NOMO-1 treated with dmso at 0.1 percent for 144 hours (cell line): ENCODE data around the gene NAALADL2.

Experiments
- DNase-seq: peaks from one replicate; lab custom pipeline; 2025; ENCODE audit not compliant: unreplicated experiment; lab: John Stamatoyannopoulos, UW

NAALADL2 gene

DNA sequence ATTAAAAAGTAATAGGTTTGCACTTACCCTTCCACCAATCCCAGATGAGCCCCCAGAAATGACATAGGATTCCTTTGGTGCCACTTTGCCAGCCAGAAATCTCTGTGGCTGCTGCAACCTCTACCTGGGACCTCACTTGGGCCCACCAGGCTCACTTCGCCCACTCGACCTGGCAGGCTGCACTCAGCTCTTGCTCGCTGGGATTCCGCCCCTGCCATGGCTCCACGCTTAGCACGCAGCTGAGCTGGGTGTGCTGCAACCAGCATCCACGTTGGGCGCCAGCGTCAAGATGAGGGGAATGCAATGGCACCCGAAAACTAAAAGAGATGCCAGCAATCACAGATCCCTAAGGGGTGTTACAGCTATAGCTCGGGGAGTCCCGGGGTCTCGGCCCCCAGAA, 761.0 kb downstream of the NAALADL2 start:
- no peak for DNase-seq

GRCh38 chr3:175620532-175620931, 761.4 kb downstream of the NAALADL2 start:
- no peak for DNase-seq

DNA sequence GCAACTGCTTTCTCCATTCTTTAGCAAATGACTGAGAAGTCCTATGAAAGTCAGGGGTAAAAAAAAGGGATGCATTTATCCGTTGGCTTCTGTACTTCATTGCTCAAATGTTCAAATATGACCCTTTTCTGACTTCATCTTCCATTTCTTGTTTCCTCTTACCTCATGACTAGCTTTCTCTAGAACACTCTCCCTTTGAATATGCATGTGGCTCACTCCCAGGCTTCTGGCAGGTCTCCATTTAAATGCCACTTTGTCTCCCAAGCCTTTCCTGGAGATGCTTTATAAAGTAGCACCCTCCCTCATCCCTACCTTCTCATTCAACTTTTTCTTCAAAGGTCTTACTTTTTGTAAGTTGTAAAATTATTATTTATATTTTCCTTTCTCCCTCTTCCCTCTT, 781.8 kb downstream of the NAALADL2 start:
- no peak for DNase-seq

- no peak for DNase-seq
Measured at GRCh38 chr3:175646865-175647264, 787.7 kb downstream of the NAALADL2 start.

DNA sequence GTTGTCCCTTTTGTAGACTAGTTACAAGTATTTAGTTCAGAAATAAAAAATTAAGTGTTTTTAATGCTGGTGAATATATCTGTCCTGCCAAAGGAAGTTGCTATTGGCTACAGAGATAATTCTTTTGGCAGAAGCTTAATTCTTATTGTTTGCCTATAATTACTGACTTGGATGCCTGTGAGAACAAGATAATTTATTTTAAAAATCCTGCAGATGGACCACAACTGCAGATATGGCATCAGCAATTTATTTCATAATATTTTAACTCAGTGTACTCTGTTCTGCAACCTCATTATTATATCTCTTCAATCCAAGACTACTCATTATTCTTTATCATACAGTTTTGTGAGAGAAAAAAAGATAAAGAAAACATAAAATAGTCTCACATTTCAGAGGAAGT, 789.8 kb downstream of the NAALADL2 start:
- no peak for DNase-seq

- DNase-seq, result no peak
Measured at GRCh38 chr3:175651716-175652115, 792.6 kb downstream of the NAALADL2 start.

GRCh38 chr3:175655351-175655750, 796.2 kb downstream of the NAALADL2 start:
- DNase-seq, result no peak

DNA sequence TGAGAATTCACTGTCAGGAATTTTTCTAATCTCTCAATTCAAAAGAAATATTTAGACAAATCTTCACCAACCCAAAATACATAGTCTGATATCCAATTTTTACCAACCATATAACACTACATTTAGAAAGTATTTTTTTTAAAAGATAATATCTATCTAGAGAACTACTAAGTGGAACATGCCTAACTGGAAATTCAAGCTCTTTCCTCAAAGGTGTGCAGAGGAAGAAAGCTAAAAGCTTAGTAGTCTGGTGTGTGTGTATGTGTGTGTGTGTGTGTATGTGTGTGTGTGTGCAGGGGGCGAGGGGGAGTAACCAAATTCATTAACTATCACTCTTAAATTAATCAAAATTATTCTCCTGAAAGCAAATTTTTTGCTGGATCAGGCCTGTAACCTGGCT, 797.3 kb downstream of the NAALADL2 start:
- no peak for DNase-seq

DNA sequence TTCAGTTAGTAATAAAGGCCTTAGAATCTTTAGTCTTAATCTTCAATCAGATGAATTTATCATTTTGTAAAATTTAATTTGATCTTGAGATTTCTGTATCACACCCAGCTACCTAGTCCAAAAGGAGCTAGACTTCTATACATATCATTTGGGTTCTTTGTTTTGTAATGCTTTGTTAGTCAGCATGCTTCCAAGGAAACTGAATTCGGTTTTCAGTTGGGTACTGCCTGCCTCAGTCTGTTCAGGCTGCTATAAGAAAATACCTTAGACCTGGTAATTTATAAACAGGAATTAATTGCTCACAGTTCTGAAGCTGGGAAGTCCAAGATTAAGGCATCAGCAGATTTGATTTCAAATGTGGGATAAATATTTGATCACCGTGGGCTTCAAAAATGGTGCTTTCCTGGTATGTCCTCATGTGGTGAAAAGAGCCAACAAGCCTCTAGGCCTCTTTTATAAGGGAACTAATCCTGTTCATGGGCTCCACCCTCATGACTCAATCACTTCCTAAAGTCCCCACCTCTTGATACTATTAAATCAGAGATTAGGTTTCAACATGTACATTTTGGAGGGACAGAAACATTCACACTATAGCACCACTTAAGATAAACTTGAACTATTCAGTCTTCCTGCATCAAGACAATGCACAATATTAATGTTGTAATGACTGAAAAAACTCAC, 800.7 kb downstream of the NAALADL2 start:
- no peak for DNase-seq

DNA sequence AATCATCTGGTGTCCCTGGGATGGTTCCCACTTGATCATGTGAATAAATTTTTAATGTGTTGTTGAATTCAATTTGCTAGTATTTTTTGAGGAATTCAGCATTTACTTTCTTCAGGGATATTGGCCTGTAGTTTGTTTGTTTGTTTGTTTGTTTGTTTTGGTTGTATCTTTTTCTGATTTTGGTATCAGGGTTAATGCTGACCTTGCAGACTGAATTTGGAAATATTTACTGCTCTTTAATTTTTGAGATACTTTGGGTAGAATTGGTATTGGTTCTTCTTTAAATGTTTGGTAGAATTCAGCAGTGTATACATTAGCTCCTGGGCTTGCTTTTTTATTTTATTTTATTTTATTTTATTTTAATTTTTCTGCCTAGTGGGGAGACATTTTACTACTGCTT, 803.7 kb downstream of the NAALADL2 start:
- DNase-seq, result no peak

GRCh38 chr3:175664911-175665310, 805.8 kb downstream of the NAALADL2 start:
- DNase-seq, result no peak

- DNase-seq, result no peak
Measured at GRCh38 chr3:175668300-175668699, 809.2 kb downstream of the NAALADL2 start.

GRCh38 chr3:175670557-175670956, 811.4 kb downstream of the NAALADL2 start:
- DNase-seq, result no peak

GRCh38 chr3:175672119-175672689, 813.1 kb downstream of the NAALADL2 start:
- DNase-seq, result no peak

DNA sequence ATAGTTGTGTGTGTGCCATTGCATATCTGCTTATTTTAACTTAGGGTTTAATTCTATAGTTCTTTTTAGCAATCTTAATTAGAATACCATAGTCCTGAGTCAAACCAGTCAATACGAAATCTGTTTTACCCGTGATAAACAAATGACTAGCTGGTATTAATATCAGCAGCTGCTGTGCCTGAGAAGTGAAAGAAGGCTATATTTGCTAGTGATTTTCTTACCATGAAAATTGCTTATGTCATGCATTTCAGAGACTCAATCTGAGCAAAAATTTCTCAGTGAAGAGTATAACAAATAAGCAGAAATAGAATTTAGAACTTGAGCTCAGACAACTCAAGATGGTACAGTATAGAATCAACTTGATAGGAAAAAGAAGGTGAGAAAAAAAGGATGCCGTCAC, 820.4 kb downstream of the NAALADL2 start:
- DNase-seq, result no peak

GRCh38 chr3:175692256-175692655, 833.1 kb downstream of the NAALADL2 start:
- DNase-seq, result no peak

DNA sequence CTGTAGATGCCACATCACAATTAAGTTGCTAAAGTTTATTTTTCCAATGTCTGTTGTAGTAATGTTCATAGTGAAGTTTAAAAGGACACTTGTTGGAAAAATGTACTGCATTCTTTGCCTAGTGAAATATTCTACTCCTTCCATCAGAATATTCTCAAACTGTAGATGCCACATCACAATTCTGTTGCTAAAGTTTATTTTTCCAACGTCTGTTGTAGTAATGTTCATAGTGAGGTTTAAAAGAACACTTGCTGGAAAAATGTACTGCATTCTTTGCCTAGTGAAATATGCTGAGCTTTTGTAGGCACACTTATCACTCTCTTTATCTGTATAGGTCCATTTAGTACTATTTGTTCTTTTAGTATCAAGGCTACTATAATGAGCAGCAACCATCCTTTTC, 836.1 kb downstream of the NAALADL2 start:
- DNase-seq, result no peak

GRCh38 chr3:175702956-175703355, 843.8 kb downstream of the NAALADL2 start:
- DNase-seq, result no peak

- DNase-seq, result no peak
Measured at GRCh38 chr3:175704366-175705055, 845.4 kb downstream of the NAALADL2 start.

DNA sequence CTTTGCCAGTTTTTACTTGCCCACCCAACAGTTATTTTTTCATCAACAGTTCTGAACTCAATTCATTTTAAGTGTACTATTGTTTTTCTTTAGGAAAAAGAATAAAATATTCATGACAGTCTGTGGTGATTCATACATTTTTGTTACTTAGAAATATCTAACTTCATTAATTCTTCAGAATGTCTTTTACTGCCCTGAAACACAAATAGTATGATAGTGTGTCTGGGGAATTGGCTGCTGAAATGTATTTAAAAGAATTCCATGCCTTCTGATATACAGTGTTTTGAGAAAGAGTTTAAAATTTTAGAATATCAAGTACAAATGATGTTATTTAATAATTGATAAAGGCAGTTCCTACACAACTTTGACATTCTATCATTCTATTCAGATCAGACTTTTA, 854.1 kb downstream of the NAALADL2 start:
- DNase-seq, result no peak

- DNase-seq, result no peak
Measured at GRCh38 chr3:175716446-175716845, 857.3 kb downstream of the NAALADL2 start.

GRCh38 chr3:175726228-175726627, 867.1 kb downstream of the NAALADL2 start:
- DNase-seq, result no peak
